AG04449 (cell line): ENCODE results near the gene WDTC1.

Source experiments
- CTCF ChIA-PET: fragments of 350-600 bp; formaldehyde crosslinking; extraction: SDS; loops from one replicate; lab custom pipeline; 2021; ENCODE audit warnings: antibody characterized with exemption; lab: Yijun Ruan, JAX
- POLR2A ChIA-PET: fragments of 400-600, 350-600 bp; formaldehyde crosslinking; extraction: SDS; loops from one replicate; lab custom pipeline; 2020; ENCODE audit warnings: antibody characterized with exemption, inconsistent platforms; lab: Yijun Ruan, JAX
- DNase-seq: peaks from one replicate; pipeline ENCODE4 v3.0.0-alpha.2; 2010; ENCODE audit warnings: low read depth, low spot score
- H3K4me3 ChIP-seq: 2 replicates; pipeline ENCODE4 v1.5.1; 2011; ENCODE audit warnings: low read depth, mild to moderate bottlenecking, control low read depth, low read length
- TF ChIP-seq, protein P1 (sequence below): IDR thresholded peaks from one replicate; pipeline ENCODE4 v1.5.1; 2011; ENCODE audit warnings: mild to moderate bottlenecking, moderate library complexity, low read length, control low read depth, inconsistent platforms; ENCODE audit not compliant: insufficient read depth; ENCODE audit errors: missing control alignments

The WDTC1 gene

DNA sequence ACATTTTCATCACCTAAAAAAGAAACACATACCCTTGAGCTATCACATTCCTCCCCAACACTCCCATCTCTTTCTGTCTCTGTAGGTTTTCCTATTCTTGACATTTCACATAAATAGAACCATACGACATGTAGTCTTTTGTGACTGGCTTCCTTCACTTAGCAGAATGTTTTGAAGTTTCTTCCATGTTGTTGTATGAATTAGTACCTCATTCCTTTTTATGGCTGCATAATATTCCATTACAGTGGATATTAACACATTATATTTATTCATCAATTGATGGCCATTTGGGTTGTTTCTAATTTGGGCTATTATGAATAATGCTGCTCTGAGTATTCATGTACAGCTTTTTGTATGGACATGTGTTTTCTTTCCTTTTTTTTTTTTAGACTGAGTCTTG is 11.8 kb downstream of the WDTC1 start:
- no peak for DNase-seq
- CTCF ChIA-PET: interaction anchor here (1.1 to 1.8 kb wide), 2 partner anchors 9 to 51 kb away, joined by 3 to 5 read pairs; no protein-coding TSS in a partner anchor
- POLR2A ChIA-PET: no interaction called here
- H3K4me3 ChIP-seq: no peak overlapping the region
- TF ChIP-seq, protein P1, sequence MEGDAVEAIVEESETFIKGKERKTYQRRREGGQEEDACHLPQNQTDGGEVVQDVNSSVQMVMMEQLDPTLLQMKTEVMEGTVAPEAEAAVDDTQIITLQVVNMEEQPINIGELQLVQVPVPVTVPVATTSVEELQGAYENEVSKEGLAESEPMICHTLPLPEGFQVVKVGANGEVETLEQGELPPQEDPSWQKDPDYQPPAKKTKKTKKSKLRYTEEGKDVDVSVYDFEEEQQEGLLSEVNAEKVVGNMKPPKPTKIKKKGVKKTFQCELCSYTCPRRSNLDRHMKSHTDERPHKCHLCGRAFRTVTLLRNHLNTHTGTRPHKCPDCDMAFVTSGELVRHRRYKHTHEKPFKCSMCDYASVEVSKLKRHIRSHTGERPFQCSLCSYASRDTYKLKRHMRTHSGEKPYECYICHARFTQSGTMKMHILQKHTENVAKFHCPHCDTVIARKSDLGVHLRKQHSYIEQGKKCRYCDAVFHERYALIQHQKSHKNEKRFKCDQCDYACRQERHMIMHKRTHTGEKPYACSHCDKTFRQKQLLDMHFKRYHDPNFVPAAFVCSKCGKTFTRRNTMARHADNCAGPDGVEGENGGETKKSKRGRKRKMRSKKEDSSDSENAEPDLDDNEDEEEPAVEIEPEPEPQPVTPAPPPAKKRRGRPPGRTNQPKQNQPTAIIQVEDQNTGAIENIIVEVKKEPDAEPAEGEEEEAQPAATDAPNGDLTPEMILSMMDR: no peak

DNA sequence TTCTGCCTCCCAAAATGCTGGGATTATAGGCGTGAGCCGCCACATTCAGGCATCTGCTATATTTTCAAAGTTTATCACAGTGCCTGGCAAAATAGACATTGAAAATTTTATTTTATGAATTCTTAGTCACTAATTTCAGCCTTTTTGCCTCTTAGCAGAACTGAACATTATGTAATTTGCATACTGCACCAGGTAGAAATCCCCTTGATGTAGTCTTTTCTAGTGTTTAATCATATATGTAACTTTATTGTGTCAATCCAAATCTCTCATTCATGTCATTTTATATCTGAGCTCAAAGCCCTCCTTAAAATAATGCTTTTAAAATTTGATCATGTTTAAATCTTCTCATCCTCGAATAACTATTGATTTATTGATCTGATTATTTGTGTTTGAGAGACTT is 19.2 kb downstream of the WDTC1 start:
- ChIA-PET CTCF (interaction anchor here (0.9 to 2.0 kb wide), 3 partner anchors 13 to 58 kb away, joined by 3 to 7 read pairs (median 6); no protein-coding TSS in a partner anchor), POLR2A (no interaction called here)
- TF ChIP-seq, protein P1: no peak
- no peak for DNase-seq
- H3K4me3 ChIP-seq: no peak overlapping the region

DNA sequence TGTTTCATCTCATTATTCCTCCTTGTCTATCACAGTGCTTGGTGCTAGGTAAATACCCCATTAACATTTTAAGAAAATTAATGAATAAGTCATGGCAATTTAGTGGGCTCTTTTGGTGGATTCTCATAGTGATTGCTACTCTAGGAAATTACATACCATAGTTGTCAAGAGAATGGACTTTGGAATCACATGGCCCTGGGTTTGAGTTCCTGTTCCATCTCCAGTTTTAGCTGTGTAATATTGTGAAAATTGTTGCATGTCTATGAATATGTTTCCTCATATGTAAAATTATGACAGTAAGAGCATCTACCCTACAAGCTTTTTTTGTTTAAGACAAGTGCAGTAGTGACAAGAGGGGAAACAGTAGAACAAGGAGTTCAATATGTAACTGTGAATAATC is 20.7 kb downstream of the WDTC1 start:
- no peak for DNase-seq
- no peak overlapping the region for H3K4me3 ChIP-seq
- ChIA-PET CTCF (interaction anchor here (0.9 to 2.0 kb wide), 7 partner anchors 11 to 41 kb away, joined by 3 to 7 read pairs (median 4); no protein-coding TSS in a partner anchor), POLR2A (no interaction called here)
- TF ChIP-seq, protein P1: no peak

DNA sequence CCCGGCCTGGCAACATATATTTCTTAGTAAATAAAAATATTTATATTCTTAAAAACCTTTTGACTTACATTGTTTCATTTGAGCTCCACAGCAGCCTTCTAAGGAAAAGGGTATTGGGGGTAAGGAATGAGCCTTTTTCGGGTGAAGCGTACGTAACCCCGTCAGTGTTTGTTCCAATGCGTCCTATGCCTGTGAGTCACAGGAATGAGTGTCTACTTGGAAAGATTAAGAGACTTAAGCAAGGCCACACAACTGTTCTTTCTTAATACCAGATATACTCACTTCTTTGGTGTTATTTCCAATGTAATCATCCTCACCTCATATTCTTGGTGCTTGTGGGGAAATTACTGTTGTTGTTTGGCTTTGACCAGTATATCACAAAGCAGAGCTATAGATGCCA is 22.7 kb downstream of the WDTC1 start:
- ChIA-PET CTCF (interaction anchor here (0.7 to 2.3 kb wide), 8 partner anchors 10 to 211 kb away, joined by 3 to 9 read pairs (median 4); no protein-coding TSS in a partner anchor), POLR2A (interaction anchor here (0.7 kb wide), 1 partner anchor 17 kb away, joined by 3 read pairs; no protein-coding TSS in a partner anchor)
- TF ChIP-seq, protein P1: no peak
- no peak overlapping the region for H3K4me3 ChIP-seq
- no peak for DNase-seq

DNA sequence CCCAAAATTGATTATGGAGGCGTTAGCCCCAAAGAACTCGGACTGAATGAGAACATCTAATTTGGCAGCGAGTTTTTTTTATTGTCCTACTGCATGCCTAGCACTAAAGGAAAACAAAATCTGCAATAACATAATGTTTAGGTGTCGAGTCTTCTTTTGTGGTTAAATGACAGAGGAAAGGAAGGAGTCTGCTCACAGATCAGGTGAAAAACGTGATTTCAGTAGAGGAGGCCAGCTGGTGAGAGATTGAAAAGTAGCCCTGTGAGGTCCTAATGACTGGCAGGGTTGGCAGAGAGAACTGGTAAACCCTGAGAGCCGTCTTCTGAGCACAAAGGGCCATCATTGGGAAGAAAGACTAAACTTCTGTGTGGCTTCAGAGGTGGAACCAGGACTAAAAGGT is 24.2 kb downstream of the WDTC1 start:
- no peak overlapping the region for H3K4me3 ChIP-seq
- CTCF ChIA-PET: interaction anchor here (1.2 to 2.3 kb wide), 4 partner anchors 8 to 136 kb away, joined by 4 to 9 read pairs (median 6); no protein-coding TSS in a partner anchor
- TF ChIP-seq, protein P1: no peak
- POLR2A ChIA-PET: no interaction called here
- DNase-seq: no peak

DNA sequence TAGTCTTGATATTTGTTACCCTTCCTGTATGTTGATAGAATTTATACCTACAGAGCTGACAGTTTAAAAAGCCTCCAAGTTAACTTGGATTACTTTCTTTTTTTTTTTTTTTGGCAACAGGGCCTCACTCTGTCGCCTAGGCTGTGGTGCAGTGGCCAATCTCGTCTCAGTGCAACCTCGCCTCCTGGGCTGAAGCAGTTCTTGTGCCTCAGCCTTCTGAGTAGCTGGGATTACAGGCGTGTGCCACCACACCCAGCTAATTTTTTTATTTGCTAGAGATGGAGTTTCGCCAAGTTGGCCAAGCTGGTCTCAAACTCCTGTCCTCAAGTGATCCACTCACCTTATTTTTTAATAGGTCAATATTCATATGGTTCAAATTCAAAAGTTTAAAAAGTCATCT is 32.7 kb downstream of the WDTC1 start:
- TF ChIP-seq, protein P1: no peak
- ChIA-PET CTCF (interaction anchor here (1.0 to 9.2 kb wide), 4 partner anchors 9 to 30 kb away, joined by 3 to 90 read pairs (median 8); no protein-coding TSS in a partner anchor), POLR2A (no interaction called here)
- no peak for DNase-seq
- no peak overlapping the region for H3K4me3 ChIP-seq
